Stimulated activated CD4-positive, alpha-beta T cell treated with anti-CD3 and anti-CD28 coated beads, TNF-alpha, amount 100 ng/mL, for 24 hours (primary cell): ENCODE data around the gene SNX8.

Experiments
- DNase-seq, 3 experiments: peaks; one replicate each; pipeline ENCODE4 v3.0.0-alpha.2; 2020; ENCODE audit warnings: low read depth in 3 of 3

Gene SNX8

DNA sequence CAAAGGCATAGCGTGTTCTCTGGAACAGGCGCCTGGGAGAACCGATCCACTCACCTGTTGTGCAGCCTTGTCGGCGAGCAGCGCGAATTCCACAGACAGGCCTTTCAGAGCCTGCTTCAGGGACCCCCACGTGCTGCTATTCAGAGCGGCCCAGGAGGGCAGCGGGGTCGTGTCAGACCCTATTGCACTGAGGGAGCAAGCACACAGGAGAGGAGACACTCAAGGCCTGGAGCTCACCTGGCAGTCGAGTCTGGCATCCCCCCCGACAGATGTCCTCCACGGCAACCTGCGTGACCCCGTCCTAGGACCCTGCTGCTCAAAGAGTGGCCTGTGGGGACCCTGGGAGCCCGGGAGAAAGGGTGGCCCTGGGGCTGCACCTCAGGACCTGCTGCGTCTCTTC lies 51.1 kb downstream of the SNX8 start:
- DNase-seq: no peak

DNA sequence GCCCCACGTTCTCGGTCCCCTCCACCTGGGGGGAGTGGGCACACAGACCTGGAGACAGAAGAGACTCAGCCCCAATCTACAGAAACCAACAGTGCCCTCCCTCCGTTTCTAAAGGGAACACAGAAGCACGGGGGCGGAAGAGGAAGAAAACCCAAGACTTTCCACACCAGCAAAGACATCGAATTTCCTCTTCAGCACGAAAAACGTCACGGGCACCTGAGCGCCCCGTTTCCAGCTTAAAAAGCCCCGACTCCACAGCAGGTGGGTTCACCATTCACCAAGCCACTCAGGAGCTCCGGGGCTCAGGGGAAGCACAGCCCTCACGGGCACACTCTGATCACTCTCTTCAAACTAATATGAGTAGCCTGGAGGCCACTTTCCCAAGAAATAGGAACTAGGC lies 52.6 kb downstream of the SNX8 start:
- DNase-seq: no peak

DNA sequence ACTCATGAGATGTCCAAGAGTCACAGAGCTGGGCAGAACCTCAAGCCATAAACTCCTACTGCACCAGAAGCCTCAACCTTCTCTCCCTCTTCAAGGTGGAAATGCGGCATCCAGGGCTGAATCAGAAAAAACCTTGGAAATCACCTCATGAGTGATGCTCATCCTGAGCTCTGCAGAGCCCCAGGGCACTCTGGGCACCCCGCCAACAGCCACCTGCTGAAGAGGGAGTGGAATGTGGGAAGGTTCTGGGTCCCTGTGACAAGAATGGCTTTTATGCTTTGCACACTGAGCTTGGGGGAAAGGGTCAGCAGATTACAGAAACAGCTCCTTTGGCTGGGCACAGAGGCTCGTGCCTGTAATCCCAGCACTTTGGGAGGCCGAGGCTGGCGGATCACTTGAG lies 53.4 kb downstream of the SNX8 start:
- no peak for DNase-seq

GRCh38 chr7:2259480-2259879 lies 54.8 kb downstream of the SNX8 start:
- DNase-seq: no peak

- no peak for DNase-seq
Measured at GRCh38 chr7:2258661-2259365, 55.4 kb downstream of the SNX8 start.

GRCh38 chr7:2257651-2258050 lies 56.6 kb downstream of the SNX8 start:
- no peak for DNase-seq

DNA sequence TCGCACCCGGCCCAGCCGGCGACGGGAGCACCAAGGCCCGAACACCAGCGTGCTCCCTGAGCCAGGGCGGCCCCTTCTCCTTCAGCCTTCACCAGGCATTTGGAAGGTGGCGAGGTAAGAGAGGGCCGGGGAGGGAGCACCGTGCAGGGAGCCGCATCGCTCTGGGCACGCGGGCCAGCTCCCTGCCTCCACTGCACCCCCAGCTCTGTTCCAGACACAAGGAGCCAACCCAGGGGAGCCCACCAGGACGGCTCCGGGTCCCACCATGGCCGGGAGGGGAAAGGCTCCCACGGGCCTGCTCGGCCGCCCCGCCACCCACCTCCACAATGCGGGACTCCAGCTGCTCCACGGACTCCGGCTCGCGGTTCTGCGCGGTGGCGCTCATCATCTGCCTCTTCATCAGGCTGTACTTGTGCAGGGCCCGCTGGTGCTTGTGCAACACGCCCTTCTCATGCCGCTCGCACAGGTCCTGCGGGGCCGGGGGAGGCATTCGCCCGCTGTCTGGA lies 57.1 kb downstream of the SNX8 start:
- no peak for DNase-seq

DNA sequence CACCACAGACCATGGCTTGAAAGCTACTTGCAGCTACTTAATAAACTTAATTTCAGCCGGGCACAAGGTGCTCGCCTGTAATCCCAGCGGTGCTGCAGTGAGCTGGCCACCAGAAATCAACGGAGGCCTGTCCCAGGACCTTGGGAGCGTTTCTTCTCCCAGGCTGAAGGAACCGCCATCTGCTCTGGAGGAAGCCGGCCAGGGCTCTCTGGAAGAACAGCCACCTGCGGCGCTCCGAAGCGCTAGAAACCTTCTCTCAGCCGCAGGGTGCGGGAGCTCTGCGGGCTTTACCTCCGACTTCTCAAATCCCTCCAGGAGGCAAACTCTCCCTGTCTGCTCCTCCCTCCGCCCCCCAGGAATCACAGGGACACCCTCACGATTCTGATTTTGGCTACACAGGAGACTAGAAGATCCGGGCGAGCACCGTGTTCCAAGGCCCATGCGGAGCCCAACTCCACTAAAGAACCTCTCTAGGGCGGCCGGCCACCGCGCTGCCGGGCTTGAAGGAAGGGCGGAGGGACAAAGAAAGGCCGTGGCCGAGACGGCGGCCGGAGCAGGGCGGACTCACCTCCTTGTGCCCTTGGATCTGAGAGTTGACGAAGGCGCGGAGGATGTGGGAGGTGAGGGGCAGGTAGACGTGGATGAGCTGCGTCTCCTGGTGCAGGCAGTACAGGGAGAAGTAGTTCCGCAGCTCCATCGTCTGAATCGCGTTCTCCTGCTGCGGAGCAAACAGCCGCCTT lies 57.8 kb downstream of the SNX8 start:
- DNase-seq: no peak

GRCh38 chr7:2255145-2256139 lies 58.8 kb downstream of the SNX8 start:
- no peak for DNase-seq

DNA sequence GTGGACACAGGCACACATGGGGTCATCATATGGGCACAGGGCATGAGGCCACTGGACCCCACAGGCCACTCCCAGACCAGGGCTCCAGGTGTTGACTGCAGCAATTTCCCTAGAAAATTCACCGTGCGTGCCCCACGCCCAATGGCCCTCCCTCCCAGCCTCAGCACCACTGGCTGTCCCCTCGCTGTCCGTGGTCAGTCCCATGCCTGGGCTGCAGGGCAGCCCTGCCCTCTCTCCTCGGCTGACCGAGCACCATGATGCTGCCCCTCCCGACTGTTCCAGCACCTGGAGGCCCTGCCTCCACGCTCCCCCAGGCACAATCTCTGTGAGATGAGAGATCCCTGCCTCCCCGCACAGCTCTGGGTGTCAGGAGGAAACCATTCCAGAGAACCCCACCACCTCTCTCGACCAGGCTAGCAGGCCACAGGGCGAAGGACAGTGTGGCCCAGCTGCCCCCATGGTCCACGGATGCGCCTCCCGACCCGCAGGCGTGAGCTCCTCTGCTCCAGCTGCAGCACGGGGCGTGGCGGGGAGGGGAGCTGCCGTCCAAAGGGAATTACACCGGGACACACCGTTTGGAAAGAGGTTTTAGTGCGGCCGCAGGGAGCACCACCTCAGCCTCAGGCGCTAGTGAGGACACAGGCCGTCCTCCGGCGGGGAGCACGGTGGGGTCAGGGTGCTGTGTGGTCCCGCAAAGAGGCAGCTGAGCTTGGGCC lies 59.7 kb downstream of the SNX8 start:
- DNase-seq: no peak

DNA sequence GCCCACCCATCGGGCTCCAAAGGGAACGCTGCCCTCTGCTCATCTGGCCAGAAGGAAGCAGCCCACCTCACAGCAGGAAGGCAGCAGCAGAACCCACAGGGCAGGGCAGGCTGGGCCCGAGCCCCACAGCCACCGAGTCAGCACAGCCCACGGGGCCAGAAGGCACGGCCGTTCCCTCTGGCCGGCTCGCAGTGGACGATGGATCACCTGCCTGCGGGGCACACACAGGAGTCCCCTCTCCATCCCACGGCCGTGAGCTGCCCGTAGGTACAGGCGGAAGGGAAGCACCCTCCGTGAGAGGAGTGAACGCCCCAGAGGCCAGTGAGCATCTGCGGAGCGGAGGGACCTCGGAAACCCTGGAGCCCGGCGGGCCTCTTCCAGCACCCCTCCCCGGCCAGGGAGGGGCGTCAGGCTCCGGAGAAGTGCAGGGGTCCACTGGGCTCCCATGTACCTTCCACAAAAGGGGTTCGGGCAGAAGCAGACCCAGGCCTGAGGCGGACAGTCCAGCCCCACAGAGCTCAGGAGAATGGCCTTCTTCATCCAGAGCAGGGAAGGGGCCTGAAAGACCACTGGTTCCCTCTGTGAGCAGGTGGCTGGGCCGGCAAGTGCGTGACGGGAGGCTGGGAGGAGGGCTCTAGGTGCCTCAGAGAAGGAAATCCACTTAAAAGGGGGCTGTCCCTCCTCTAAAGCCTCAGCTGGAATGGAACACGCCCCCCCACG lies 60.6 kb downstream of the SNX8 start:
- no peak for DNase-seq

DNA sequence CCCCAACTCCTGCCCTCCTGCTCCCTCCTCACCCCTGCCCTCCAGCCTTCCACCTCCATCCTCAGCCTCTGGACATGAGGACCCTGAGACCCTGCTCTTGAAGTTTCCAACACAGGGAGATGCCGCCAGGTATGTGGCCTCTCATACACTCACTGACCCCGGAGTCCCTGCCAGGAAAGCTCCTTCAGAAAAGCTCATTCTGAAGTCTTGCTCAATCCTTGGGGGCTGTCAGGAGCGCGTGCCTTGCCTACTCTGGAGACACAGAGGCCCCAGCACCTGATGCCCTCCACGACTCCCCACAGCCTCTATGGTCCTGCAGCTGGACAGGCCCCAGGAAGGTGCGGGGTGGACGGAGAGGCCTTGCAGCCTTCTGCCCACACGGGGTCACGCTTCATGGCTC lies 61.2 kb downstream of the SNX8 start:
- no peak for DNase-seq

DNA sequence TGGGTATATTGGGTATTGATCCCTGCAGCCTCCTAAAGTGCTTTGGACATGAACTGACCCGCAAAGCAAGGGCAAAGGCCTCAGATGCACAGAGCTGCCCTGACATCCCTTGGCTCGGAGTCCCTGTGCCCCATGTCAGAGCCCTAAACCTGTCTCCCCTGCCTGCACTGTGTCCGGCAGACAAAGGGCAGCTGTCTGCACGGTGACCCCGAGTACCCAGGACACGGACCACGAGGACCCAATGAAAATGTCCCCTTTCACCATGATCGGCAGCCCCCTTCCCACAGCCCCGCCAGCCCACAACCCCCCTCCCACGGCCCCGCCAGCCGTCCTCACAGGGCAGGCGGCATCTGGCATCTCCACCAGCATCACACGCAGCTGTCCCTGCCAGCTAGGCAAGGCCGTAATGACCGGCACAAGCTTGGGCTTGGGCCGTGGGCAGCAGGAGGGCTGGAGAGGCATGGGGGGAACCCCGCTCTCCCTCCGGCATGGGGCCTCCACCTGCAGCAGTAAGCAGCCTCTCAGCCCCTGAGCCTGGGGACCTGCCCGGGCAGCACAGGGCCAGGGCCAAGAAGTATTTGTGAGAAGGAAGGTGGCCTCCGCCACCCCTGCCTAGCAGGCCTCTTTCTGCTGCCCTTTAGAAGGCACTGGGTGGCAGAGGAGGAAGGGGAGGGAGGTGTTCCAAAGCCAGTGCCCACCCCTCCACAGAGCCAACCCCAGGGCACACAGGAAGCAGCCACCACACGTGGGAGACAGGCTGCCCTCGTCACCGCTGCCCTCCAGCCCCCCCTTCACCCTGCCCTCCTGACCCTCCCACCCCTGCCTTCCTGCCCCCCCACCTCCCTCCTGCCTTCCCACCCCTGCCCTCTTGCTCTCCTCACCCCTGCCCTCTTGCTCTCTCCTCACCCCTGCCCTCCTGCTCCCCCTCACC lies 62.1 kb downstream of the SNX8 start:
- DNase-seq: no peak

- DNase-seq: no peak
Measured at GRCh38 chr7:2251381-2251780, 62.9 kb downstream of the SNX8 start.

DNA sequence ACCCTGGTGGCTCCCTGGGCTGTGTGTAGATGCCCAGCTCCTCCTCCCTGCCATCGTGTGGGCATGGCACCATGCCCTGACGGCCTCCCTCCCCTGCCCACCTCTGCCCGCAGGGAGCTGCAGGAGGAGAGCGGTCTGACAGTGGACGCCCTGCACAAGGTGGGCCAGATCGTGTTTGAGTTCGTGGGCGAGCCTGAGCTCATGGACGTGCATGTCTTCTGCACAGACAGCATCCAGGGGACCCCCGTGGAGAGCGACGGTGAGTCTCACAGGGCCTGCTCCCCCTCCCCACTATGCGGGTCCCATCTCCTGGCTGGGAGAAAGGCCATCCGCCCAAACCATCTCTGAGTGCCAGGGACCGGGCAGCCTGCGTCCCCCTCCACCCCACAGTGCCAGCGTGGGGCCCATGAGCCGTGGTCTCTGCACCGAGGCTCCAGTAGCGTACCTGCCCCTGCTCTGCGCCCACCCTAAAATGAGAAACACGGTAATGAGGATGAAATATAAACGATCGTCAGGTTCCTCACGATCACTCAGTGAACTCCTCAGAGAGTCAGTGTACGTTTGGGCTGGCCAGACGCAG lies 64.4 kb downstream of the SNX8 start:
- DNase-seq: no peak

- DNase-seq: no peak
Measured at GRCh38 chr7:2248984-2249694, 65.1 kb downstream of the SNX8 start.

DNA sequence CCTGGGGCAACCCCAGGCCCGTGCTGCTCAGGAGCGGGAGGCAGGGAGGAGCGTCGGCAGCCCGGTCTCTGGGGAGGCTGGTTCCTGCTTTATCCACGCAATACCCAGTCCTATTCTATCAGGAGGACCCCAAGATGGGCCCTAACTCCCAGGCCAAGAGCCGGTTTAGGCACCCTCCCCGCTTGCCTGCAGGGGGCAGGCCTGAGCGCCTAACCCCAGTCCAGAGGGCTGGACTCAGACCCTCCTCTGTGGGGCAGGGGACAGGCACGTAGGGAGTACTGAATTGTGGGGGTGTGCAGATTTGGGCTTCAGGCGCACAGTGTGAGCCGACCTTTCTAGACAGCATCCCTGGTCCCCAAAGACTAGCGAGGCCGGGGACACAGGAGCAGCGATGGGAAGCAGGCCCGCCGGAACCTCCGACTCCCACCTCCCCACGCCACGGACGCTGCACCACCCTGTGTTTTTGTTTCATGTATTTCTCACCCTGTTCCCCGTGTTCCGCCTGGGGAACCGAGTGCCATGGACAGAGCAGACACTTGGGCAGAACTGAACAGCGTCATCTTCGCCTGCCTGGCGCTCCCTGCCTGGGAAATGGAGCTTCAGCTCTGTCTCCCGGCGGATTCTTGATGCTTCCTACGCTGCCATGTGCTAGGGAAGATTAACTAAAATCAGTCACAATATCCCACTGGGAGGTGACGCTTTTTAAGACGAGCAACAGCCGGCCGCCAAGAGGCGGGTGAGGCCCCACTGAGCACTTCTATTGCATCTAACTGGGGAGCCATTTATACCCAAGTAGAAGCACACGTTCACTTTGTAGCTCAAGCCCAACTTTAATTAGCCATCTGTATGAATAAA lies 66.9 kb downstream of the SNX8 start:
- peak in 1 of 3 experiments; percentile 27 for DNase-seq
